NB4 (cell line): ENCODE results near the gene BFSP2.

Source experiments
- MYC ChIP-seq: IDR thresholded peaks from 2 replicates; pipeline ENCODE4 v1.6.1; 2011; ENCODE audit warnings: low read depth, low read length
- POLR2A ChIP-seq: IDR thresholded peaks from 2 replicates; pipeline ENCODE4 v1.6.1; 2011; ENCODE audit warnings: mild to moderate bottlenecking; ENCODE audit not compliant: insufficient read length; ENCODE audit errors: extremely low read depth
- TF ChIP-seq, protein P1 (sequence below): IDR thresholded peaks from one replicate; pipeline ENCODE4 v1.5.1; 2012; ENCODE audit warnings: low read depth, low read length
- TF ChIP-seq, protein P2 (sequence below): IDR thresholded peaks from 2 replicates; pipeline ENCODE4 v1.6.1; 2011; ENCODE audit warnings: low read depth, low read length

DNA sequence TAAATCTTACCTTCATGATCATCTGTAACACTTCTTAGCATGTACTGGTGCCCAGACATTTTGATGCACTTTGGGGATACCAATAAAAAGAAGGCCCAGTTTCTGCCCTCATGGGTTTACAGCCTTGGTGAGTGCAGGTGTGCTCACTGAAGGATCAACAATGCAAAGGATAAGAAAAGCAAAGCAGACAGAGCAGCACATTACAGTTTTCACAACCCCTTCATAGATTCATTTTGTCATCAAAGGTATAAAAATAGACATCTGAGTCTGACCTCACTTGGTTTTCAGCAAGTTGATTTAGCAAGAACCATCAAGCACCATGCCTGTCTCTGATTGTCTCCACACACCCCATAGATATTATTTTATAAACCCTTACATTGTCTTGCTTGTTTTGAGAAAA, 77.6 kb downstream of the BFSP2 start:
- TF ChIP-seq, protein P1, sequence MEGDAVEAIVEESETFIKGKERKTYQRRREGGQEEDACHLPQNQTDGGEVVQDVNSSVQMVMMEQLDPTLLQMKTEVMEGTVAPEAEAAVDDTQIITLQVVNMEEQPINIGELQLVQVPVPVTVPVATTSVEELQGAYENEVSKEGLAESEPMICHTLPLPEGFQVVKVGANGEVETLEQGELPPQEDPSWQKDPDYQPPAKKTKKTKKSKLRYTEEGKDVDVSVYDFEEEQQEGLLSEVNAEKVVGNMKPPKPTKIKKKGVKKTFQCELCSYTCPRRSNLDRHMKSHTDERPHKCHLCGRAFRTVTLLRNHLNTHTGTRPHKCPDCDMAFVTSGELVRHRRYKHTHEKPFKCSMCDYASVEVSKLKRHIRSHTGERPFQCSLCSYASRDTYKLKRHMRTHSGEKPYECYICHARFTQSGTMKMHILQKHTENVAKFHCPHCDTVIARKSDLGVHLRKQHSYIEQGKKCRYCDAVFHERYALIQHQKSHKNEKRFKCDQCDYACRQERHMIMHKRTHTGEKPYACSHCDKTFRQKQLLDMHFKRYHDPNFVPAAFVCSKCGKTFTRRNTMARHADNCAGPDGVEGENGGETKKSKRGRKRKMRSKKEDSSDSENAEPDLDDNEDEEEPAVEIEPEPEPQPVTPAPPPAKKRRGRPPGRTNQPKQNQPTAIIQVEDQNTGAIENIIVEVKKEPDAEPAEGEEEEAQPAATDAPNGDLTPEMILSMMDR, result no peak
- TF ChIP-seq POLR2A, result no peak
- TF ChIP-seq, protein P2, sequence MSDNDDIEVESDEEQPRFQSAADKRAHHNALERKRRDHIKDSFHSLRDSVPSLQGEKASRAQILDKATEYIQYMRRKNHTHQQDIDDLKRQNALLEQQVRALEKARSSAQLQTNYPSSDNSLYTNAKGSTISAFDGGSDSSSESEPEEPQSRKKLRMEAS, result no peak
- no peak for TF ChIP-seq MYC
